HG03521 (cell line): Measurements from ENCODE around the gene ARL8A.

ENCODE experiments used
- ATAC-seq: cut with Tn5 transposase; IDR thresholded peaks from one replicate; pipeline ENCODE4 v1.9.1; 2021; ENCODE audit warnings: mild to moderate bottlenecking, moderate library complexity; ENCODE audit not compliant: unreplicated experiment

Gene ARL8A

DNA sequence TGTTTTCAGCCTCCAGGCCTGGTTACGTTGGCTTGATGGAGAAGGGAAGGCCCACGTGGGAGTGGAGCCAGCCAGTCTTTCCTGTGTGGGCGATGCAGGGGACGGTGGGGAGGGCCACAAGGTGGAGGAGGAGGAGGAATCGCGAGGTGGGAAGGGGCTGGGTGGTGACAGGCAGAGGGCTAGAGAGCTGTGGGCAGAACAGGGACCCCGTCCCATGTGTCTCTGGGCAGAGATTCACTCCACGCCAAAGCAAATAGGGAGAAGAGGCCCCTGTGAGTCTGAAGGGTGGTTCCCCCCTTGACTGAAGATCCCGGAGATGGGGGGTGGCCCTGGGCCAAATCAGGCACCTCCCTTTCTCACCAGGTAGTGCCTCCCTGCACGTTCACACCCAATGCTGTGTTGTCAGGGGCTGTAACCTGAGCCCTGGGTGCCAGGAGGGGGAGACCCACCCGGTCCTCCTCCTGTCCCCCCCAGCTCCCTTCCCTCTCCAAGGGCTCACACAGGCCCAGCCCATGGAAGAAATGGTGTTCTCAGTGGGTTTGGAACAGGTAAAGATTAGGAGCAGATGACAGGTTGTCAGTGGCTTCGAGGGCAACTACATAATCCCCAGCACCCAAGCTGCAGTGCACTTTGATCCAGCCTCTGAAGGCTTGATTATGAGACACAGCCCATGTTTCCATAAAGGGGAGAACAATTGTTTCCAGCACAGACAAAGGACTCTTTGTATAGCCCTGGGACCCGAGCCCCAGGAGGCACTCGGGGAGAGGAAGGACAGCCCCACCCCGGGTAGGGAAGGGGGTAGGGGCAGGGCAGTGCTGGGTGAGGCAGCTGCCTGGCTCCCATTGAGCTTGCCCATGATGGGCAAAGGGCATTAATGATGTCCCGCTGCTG lies 59.5 kb downstream of the ARL8A start:
- no peak for ATAC-seq
